ENCODE data around the gene SCT.

Gene SCT

DNA sequence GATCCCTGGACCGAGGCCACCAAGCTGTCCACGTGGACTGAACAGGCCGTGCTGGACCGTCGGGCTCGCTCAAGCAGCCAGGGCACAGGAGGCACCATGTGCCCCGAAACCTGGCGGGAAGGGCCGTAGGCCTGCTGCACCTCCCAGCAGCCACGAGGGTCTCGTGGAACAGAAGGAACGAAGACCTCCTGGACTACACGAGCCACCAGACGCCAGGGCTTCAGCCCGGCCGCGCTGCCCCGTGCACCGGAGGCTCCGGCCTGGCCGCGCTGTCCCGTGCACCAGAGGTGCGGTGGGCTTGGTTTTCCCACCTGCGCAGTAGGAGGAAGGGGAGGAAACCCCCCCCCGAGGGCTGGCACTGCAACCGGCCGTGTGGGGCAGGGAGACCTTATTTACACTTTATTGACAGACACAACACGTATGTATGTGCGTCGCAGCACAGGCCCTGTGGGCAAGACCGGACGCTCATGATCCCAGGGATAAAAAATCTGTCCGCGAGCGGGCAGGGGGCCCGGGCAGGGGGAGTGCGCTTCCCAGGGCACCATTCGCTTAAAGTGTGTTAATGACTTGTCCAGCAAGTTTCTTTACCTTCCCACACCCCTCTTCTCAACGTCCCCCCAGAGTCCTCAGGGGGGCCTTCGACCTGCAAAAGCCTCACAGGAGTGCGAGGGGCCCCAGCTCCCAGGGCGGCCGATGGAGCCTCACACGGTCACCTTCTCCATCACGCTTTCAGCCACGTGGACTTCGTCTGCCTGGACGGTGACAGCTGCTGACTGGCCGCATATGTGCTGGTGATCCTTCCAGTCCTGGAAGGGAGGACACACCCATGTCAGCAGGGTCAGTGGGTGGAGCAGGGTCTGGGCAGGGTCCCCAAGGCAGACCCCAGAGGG is 17.1 kb upstream of the SCT start:
- DNase-seq (ENCODE audit: low spot score), result no peak

DNA sequence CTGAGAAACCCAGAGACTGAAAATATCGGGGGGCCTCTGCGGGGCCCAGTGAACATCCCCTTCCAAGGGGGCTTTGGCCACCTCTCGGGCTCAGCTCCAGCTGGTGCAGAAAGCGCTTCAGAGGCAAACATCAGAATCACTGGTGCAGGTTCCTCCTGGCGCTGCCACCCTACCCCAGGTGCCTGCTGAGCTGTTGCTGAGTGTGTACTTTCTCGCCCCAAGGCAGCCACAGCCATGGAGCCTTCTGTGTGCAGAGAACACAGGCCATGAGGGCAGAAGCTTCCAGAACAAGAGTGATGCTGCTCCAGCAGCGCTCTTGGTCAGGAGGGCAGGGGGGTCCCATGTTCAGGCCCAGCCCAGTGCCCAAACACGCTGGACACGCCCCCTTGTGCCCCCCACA is 16.4 kb upstream of the SCT start:
- DNase-seq (ENCODE audit: low spot score), result no peak

DNA sequence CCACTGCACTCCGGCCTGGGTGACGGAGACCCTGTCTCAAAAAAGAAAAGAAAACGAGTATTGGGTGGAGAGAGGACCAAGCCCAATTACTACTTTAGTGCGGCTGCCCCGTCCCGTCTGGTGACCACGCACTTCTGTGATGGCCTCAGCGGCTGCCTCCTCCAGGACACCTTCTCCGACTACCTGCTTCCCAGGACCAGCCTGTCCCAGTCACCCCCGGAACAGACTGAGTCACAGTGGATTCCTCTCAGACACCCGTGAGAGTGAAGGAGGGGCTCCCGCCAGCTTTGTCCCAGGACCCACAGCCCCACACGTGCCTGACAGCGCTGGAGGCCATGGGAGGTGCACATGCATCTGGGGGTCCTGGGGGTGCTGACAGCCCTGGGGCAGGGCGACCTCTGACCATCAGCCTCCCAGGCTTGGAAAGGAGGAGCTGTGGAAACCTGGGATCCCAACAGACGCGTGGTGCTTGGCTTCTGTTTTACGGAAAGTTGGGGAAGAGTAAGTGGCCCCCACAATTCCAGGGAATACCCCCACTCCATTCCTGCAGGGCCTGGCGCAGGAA is 14.9 kb upstream of the SCT start:
- DNase-seq (ENCODE audit: low spot score), result no peak

DNA sequence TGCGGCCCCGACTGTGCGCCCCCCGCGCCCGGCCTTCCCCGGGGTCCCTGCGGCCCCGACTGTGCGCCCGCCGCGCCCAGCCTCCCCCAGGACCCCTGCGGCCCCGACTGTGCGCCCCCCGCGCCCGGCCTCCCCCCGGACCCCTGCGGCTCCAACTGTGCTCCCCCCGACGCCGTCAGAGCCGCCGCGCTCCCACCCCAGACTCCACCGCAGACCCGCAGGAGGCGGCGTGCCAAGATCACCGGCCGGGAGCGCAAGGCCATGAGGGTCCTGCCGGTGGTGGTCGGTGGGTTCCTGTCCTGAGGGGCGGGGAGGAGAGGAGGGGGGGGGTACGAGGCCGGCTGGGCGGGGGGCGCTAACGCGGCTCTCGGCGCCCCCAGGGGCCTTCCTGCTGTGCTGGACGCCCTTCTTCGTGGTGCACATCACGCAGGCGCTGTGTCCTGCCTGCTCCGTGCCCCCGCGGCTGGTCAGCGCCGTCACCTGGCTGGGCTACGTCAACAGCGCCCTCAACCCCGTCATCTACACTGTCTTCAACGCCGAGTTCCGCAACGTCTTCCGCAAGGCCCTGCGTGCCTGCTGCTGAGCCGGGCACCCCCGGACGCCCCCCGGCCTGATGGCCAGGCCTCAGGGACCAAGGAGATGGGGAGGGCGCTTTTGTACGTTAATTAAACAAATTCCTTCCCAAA is 13.2 kb upstream of the SCT start:
- DNase-seq (ENCODE audit: low spot score), result no peak

DNA sequence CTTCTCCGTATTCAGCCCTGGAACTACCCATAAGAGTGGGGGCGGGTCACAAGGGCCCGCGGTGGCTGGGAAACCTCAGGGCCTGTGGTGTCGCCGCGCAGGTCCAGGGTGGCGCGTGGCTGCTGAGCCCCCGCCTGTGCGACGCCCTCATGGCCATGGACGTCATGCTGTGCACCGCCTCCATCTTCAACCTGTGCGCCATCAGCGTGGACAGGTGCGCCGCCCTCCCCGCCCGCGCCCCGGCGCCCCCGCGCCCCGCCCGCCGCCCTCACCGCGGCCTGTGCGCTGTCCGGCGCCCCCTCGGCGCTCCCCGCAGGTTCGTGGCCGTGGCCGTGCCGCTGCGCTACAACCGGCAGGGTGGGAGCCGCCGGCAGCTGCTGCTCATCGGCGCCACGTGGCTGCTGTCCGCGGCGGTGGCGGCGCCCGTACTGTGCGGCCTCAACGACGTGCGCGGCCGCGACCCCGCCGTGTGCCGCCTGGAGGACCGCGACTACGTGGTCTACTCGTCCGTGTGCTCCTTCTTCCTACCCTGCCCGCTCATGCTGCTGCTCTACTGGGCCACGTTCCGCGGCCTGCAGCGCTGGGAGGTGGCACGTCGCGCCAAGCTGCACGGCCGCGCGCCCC is 12.5 kb upstream of the SCT start:
- no peak for DNase-seq (ENCODE audit: low spot score)

DNA sequence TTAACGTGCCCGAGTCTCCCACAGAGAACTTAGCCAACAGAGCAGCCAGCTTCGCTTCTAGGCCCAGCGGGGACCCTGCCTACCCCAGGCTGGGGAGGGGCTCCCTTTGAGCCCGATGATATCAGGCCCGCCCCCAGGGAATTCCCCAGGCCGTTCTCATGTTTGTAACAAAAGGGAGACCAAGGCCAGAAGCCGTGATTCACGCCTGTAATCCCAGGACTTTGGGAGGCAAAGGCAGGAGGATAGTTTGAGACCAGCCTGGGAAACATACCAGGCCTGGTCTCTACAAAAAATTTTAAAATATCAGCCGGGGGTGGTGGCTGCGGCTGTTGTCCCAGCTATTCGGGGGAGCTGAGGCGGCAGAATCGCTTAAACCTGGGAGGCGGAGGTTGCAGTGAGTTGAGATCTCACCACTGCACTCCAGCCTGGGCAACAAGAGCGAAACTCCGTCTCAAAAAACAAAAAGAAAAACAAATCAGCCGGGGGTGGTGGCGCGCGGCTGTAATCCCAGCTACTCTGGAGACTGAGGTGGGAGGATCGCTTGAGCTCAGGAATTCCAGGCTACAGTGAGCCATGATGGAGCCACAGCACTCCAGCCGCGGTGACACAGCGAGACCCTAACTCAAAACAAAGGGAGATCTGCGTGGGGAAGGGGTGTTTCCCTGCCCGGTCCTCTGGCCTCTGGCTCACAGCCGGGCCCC is 11.8 kb upstream of the SCT start:
- DNase-seq (ENCODE audit: low spot score), result no peak

DNA sequence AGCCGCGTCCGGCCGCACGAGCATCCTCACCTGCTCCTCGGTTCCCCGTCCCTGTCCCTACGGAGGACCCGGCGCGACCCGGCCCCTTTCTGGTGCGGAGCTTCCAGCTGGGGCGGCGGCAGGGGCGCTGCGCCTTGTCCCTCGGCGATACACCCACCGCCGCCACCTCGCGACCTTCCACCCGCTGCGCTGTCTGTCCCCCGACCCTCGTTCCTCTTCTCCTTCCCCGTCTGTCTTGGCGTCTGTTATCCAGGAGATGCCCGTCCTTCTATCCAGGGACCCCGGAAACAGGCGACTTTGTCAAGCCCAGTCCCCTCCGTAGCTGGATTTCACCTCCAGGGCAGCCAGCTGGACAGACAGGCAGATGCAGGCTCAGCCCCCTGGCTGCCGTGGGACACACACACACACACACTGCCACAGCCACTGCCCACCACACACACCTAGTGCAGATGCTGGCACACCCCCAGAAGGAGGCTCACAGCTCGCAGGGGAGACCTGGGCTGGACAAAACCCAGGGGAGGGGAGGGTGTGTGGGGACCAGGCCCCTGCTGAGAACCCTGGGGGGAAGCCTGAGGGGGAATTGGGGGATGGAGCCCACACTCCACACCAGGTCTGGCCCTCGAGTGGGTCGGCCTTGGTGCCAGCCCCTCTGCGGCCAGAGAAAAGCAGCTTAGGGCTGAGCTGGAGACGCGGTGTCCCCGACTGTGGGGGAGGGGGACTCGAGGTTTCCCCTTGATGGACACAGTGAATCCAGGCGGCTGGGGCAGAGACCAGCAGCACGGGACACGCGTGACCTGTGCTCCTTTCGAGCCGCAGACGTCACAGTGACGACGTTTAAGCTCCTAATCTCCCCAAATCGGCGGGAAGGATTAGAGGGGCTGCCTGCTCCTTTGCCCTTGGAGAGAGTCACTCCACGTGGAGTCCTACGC is 10.9 kb upstream of the SCT start:
- DNase-seq (ENCODE audit: low spot score), result no peak

DNA sequence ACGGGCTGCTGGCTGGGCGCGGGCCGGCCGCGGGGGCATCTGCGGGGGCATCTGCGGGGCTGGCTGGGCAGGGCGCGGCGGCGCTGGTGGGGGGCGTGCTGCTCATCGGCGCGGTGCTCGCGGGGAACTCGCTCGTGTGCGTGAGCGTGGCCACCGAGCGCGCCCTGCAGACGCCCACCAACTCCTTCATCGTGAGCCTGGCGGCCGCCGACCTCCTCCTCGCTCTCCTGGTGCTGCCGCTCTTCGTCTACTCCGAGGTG is 10.3 kb upstream of the SCT start:
- no peak for DNase-seq (ENCODE audit: low spot score)

DNA sequence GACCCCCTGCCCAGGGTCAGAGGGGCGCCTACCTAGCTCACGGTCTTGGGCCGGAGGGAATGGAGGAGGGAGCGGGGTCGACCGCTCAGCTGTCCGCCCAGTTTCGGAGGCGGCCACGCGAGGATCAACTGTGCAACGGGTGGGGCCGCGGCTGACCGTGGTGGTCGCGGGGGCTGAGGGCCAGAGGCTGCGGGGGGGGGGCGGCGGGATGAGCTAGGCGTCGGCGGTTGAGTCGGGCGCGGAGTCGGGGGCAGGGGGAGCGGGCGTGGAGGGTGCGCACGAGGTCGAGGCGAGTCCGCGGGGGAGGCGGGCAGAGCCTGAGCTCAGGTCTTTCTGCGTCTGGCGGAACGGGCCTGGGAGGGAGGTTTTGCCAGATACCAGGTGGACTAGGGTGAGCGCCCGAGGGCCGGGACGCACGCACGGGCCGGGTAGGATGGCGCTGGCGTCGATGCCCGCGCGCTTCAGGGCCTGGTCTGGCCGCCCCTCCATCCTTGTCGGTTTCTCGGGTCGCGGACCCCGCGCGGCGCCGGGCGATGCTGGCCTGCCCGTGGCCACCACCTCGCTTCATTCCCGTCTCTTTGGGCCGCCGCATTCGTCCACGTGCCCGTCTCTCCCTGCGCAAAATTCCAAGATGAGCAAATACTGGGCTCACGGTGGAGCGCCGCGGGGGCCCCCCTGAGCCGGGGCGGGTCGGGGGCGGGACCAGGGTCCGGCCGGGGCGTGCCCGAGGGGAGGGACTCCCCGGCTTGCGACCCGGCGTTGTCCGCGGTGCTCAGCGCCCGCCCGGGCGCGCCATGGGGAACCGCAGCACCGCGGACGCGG is 9.7 kb upstream of the SCT start, which contains the start of gene DRD4:
TSS of gene DRD4 (plus strand) at position 759 of the 822 bp plus-strand sequence. CDS start at position 795, 36 bp downstream.
- no peak for DNase-seq (ENCODE audit: low spot score)

DNA sequence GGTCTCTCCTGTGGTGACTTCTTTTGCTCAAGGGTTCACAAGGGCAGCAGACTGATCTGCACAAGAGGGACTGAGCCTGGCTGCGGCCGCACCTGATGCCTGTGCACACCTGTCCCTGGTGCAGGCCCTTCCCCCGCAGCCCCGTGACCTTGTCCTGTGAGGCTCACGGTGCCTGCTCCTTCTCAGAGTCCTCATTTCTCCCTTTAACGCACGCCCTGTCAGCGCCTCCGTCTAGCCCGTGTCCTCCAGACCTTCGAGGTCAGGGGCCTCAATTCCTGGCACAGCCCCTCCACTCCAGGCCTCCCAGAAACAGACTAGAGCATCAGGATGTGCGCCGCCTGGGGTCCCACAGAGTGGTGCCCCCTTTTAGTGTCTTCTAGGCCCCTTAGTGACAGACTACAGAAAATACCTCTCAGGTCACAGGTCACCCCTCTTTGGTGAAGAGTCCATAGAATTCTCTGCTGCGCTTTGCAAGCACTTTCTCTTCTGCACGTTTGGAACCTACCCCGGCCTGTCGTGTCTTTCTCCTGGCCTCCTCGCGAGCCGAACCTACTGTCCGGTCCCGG is 9.0 kb upstream of the SCT start:
- no peak for DNase-seq (ENCODE audit: low spot score)

DNA sequence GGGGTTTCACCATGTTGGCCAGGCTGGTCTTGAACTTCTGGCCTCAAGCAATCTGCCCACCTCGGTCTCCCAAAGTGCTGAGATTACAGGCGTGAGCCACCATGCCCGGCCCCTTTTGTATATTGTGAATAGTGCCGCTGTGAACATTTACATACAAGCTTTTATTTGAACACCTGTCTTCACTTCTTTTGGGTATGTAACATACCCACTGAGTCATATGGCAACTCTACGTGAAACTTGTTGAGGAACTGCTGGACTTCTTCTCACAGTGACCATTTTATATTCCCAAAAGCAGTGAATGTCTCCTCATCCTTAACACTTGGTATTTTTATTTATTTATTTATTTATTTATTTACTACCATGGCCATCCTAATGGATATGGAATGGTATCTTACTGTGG is 3.9 kb upstream of the SCT start:
- no peak for DNase-seq (ENCODE audit: low spot score)

DNA sequence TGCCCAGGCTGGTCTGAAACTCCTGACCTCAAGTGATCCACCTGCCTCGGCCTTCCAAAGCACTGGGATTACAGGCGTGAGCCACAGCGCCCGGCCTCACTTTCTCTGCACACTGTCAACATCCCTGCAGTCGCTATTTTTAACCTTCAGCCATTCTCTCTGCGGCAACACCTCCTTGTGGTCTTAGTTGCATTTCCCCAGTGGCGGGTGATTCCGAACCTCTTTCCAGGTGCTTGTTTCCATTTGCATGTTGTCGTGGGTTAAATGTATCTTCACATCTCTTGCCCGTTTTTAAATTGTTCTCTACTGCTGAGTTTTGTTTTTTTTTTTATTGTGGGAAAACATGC is 2.2 kb upstream of the SCT start:
- DNase-seq (ENCODE audit: low spot score), result no peak

DNA sequence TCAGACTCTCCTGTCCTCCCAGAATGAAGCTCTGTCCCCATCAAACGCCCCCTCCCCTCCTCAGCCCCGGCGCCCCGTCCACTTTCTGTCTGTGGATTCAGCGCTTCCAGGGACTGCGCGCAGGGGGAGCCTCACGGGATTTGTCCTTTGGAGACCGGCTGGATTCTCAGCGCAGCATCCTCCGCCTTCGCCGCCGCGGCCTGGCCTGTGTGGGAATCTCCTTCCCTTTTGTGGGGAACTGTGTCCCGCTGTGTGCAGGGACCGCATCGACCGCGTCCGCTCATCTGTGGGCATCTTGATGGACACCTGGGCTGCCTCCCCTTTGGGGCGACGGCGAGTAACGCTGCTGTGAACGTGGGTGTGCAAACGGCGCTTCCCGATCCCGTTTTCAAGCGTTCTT is 1.1 kb upstream of the SCT start:
- no peak for DNase-seq (ENCODE audit: low spot score)

DNA sequence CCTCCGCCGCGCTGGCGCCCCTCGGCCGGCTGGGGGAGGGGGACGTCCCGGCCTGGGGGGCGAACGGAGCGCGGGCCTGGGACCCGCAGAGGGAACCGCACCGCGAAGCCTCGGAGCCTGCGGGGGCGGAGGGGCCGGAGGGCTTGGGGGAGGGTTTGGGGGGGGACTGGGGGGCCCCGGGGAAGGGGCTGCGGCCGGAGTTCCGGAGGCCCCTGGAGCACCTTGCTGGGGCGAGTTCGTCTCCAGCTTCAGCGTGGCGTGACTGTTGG is 261 bp upstream of the SCT start:
- DNase-seq (ENCODE audit: low spot score), result no peak

DNA sequence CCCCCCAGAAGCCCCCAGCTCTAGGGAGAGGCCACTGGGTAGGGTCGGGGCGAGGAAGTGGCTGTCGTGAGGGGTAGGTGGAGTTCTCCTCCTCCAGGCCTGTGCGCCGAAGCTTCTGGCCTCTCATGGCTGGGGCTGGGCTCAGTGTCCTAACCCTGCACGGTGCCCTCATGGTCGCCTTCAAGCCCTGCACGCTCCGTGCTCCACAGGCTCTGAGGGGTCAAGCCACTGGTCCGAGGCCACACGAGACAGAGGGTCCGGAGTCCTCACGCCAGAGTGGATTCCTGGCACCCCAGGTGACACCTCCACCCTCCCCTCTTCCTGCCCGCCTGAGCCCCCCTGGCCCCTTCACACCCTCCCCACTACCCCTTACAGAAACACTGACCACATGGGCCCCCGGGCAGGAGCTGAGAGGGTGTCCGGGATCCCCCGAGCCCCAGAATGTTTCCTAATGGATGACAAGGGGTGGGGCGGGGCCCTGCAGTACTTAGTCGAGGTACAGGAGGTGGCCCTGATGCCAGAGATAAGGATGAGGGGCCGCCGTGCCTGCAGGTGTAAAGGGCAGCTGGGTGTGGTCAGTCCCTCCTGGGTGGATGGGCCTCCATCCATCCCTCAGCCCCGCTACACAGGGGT is 1.2 kb downstream of the SCT start:
- no peak for DNase-seq (ENCODE audit: low spot score)

DNA sequence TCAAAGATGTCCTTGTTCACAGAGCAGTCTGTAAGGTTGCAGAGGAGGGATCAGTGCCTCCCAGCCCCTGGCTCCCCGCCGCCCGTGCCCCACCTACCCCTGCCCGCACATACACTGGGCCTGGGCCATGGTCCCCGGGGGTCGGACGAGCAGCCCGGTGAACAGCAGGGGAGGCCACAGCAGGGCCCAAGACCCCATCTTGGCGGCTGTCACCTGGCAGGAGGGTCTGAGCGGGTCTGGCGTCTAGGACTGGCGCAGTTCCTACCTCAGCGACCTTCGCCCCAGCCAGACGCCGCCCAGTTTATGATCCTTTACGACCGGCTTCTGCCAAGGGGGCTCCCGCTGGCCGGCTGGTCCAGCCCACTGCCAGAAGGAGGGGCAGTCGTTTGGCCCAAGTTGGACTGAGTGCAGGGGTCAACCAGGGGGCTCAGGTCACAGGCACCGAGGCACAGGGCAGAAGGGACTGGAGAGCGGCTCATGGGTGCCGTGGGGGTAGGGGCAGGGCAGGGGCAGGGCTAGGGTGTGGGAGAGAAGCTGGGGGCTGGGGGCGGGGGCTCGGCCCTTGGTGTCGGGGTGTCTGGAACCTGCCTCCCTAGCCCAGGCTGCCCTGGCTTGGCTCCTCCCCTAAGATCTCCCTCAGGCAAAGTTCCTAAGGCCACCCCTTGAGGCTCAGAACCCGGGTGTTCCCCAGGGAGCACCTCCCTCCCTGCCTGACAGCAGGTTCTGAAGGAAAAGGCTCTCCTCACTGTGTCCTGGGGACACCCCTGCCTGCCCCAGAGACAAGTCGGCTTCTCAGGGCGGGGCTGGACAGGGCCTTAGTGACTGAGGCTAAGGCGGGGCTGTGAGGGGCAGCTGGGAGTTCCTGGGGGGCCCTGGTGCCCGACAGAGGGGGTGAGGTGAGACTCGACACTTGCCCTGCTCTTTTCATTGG is 2.0 kb downstream of the SCT start, which contains the start of gene CDHR5:
TSS of gene CDHR5 (minus strand) at position 251 of the 931 bp plus-strand sequence. CDS start at position 198, 53 bp downstream.
- DNase-seq (ENCODE audit: low spot score), result no peak

DNA sequence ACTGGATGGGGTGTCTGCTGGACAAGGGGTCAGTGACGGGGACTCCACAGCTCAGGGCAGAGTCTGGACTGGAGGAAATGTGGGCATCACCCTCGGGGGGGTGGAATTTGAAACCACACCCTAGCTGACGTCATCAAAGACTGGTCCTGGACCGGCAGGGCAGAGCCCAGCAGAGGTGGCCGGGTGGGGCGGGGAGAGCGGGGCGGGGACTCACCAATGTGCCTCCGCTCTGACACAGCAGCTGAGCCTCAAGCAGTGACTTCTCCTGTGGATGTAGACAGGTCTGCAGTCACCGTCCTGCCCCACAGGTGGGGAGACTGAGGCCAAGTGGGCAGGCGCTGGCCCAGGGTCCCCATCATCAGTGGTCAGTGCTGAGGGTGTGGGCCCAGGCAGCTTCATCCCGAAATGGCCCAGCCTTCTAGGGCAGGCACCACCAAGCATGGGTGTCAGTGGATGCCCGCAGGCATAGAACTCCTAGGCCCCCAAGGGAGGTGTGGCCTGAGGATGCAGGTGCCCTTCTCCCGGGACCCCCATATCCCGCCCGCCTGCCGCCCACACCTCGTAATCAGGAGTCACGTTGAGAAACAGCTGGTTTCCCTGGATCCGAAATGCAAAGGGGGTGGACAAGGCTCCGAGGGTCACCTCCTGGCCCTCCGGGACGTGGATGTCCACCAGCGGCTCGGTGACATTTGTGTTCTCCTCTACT is 2.8 kb downstream of the SCT start:
- peak; percentile 25 for DNase-seq (ENCODE audit: low spot score)

DNA sequence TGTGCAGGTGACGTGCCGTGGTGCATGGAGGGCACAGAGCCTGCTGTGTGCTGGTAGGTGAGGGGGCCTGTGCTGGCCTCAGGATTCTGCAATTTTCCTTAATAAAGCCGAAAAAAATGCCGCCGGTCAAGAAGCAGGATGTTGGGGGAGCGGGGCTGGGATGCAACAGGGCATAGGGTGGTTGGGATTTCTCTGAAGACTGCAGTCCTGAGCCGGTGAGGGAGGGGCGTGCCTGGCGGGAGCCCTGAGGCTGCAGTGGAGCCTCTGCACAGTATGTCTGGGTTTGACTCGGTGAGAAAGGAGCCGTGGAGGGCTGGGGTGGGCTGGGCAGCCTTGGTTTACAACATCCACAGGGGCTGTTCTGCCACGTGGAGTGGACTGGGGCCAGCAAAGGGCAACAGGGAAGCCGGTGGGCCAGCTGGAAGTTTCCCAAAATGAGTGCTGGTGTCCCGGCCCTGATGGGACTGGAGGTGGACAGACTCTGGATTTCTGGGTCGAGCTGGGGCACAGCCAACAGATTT is 3.6 kb downstream of the SCT start:
- DNase-seq (ENCODE audit: low spot score), result no peak
